Left ventricle myocardium inferior (tissue), 1 donor: ENCODE measurements around the gene CALR3. TPM values are rescaled to one million over a fixed set of nuclear protein-coding genes. Genes with fewer than 3 reads are reported as not detected.
A peak's percentile ranks its signal among the peaks of the same experiment; 100 is the strongest.

Experiments used
- DNase-seq: peaks from one replicate; pipeline ENCODE4 v3.0.0-alpha.2; 2020
- H3K27ac ChIP-seq: fragments of 200-600 bp; replicated peaks from 2 replicates; pipeline ENCODE4 v1.8.0; 2021
- H3K27me3 ChIP-seq: fragments of 200-600 bp; 2 replicates; pipeline ENCODE4 v1.8.0; 2021; ENCODE audit warnings: low read depth
- H3K36me3 ChIP-seq: fragments of 200-600 bp; 2 replicates; pipeline ENCODE4 v1.8.0; 2021
- H3K4me1 ChIP-seq: fragments of 200-600 bp; 2 replicates; pipeline ENCODE4 v1.8.0; 2021
- H3K4me3 ChIP-seq: fragments of 200-600 bp; 2 replicates; pipeline ENCODE4 v1.8.0; 2021; ENCODE audit warnings: mild to moderate bottlenecking, moderate library complexity
- H3K9me3 ChIP-seq: fragments of 200-600 bp; replicated peaks from 2 replicates; pipeline ENCODE4 v1.8.0; 2021
- intact Hi-C: fragments of 100-400 bp; cut with micrococcal nuclease; formaldehyde crosslinking; loops from one replicate; pipeline ENCODE4 v1.11.0; 2022
- total RNA-seq: library from RNA; stranded (reverse); fragmentation: NEBNext Ultra II Directional; extraction: Animal tissue kit (Norgen Biotek cat#: 25700); gene quantifications from one replicate; pipeline ENCODE4 v1.2.1, GENCODE V29; 2021
- TF ChIP-seq, protein P1 (sequence below): fragments of 200-600 bp; IDR thresholded peaks from 2 replicates; pipeline ENCODE4 v1.8.0; 2021; ENCODE audit warnings: antibody characterized with exemption, mild to moderate bottlenecking, borderline replicate concordance
- donor health status: DM: no; HTN: yes; CAD: no; lungs with severe emphysema.

The CALR3 gene
- total RNA-seq, 1 donor from 2014 or later, result not detected

DNA sequence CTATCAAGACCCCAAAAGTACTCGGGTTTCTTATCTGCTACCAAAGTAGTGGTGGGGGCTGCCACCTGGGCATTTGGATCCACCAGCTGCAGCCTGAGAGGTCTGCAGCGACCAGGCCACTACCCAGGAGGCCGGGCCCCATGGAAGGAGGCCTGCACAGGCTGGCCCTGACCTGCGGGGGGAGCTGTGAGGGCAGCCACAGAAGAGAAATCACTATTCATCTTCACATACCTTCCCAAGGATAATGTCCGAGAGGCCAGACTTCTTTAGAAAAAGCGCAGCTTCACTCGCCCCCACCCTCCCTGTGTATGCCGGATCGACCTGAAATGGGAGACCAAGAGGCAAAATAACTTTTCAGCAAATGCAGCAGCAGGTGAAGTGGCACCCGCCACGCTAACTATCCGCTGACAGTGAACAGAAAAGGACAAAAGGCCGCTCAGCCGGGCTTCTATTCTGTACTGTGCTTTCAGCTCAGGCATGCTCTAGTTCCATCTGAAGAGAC is 54.3 kb downstream of the CALR3 start:
- Histone ChIP-seq H3K4me3 (no peak overlapping the region), H3K27me3 (no peaks in the 10 kb centered on the region), H3K36me3 (peaks cover 46% of the 10 kb centered on the region), H3K4me1 (peaks cover 75% of the 10 kb centered on the region), H3K9me3 (no peaks in the 10 kb centered on the region), H3K27ac (peak overlapping the region; percentile 88)
- TF ChIP-seq, protein P1, sequence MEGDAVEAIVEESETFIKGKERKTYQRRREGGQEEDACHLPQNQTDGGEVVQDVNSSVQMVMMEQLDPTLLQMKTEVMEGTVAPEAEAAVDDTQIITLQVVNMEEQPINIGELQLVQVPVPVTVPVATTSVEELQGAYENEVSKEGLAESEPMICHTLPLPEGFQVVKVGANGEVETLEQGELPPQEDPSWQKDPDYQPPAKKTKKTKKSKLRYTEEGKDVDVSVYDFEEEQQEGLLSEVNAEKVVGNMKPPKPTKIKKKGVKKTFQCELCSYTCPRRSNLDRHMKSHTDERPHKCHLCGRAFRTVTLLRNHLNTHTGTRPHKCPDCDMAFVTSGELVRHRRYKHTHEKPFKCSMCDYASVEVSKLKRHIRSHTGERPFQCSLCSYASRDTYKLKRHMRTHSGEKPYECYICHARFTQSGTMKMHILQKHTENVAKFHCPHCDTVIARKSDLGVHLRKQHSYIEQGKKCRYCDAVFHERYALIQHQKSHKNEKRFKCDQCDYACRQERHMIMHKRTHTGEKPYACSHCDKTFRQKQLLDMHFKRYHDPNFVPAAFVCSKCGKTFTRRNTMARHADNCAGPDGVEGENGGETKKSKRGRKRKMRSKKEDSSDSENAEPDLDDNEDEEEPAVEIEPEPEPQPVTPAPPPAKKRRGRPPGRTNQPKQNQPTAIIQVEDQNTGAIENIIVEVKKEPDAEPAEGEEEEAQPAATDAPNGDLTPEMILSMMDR, result peak; percentile 49
- DNase-seq, result no peak
- intact Hi-C loops, result no loop called here

DNA sequence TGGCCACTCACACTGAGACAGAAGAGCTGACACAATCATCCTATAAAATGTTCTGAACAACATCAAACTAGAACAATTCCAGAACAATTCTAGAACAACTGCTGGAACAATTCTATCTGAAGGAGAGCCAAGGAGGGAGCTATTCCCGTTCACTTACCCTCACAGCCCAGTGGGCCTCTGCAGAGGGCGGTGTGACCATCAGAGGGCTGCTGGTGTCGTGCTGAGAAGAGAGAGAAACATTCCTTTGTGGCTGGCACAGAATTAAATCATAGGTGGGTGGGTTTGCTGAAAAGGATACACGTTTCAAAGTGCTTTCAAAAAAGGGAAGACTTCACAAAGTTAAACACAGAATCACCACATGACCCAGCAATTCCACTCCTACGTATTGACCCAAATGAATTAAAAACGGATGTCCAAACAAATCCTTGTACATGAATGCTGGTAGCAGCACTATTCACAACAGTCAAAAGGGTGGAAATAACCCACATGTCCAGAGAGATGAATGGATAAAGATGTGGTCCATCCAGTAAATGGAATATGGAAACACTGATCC is 59.1 kb downstream of the CALR3 start:
- intact Hi-C loops, result no loop called here
- H3K36me3 ChIP-seq, result peaks cover 79% of the 10 kb centered on the region

DNA sequence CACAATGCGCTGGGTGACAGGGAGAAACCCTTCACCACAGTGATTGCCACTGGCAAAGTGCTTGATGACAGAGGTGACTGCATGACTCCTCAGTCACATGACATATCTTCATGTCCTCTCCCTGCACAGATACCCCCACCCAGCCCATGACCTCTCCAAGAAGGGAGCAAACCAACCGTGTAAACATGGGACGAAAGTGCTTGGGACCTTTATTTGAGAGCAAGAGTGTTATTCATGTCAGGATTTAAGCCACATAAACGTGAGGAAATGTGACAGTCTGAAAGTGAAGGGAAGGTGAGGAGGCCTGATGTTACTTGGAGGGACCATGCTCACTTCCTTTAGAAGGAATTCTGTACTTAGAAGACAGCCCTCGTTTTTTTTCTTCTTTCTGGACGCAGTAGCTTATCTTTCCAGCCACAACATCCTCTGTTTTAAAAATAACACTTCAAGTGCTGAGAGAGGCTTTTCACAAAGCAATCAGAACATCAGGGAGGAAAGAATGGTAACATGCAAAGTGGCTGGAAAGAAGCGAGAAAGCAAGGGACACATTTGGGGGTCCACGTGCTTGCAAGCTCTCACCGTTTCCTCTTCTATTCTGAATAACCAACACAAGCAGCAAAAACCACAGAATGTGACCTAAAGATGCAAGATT is 59.8 kb downstream of the CALR3 start:
- peak overlapping the region; percentile 83 for H3K27ac ChIP-seq
- H3K36me3 ChIP-seq, result peaks cover 82% of the 10 kb centered on the region
- no peak overlapping the region for H3K4me3 ChIP-seq
- intact Hi-C loops, result no loop called here
- no peaks in the 10 kb centered on the region for H3K27me3 ChIP-seq
- TF ChIP-seq, protein P1, result no peak
- H3K4me1 ChIP-seq, result peaks cover 52% of the 10 kb centered on the region
- DNase-seq, result no peak
- H3K9me3 ChIP-seq, result no peaks in the 10 kb centered on the region

More for the DNA sequence above, 59.1 kb downstream of the CALR3 start:
- TF ChIP-seq, protein P1, result no peak
- DNase-seq, result no peak
- H3K27me3 ChIP-seq, result no peaks in the 10 kb centered on the region
- peaks cover 59% of the 10 kb centered on the region for H3K4me1 ChIP-seq
- H3K4me3 ChIP-seq, result no peak overlapping the region
- no peaks in the 10 kb centered on the region for H3K9me3 ChIP-seq
- peak overlapping the region; percentile 83 for H3K27ac ChIP-seq

DNA sequence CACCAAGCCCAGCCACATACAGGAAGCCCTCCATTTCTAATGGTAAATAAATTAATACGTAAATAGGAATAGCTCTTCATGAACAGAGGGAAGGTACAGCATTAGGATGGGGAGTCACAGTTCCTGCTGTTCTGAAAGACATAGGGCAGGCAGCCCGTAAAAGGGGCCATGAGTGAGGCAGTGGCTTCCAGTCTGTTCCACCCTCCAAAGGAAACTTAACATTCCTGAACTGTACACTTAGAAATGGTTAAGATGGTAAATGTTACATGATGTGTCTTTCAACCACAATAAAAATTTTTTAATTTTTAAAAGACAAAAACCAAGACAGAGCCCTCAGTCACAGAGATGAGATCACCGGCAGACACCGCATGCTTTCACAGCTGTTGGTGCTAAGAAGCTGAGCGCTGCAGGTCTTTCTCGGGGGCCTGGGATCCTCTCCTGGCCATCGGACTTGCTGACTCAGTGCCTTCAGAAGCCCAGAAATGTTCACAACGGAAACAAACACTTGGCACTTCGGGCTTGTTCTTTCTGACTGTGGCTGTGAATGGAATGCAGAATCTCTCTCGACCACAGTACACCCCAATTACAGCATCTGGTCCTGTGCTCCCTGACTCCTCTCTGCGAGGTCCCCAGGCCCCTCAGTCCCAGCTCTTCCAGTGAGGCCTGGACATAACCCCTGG is 60.6 kb downstream of the CALR3 start:
- H3K36me3 ChIP-seq, result peaks cover 83% of the 10 kb centered on the region
- TF ChIP-seq, protein P1, result no peak
- peak; percentile 40 for DNase-seq
- intact Hi-C loops, result no loop called here
- no peak overlapping the region for H3K4me3 ChIP-seq
- peak overlapping the region; percentile 83 for H3K27ac ChIP-seq
- no peaks in the 10 kb centered on the region for H3K9me3 ChIP-seq
- no peaks in the 10 kb centered on the region for H3K27me3 ChIP-seq
- peaks cover 45% of the 10 kb centered on the region for H3K4me1 ChIP-seq

DNA sequence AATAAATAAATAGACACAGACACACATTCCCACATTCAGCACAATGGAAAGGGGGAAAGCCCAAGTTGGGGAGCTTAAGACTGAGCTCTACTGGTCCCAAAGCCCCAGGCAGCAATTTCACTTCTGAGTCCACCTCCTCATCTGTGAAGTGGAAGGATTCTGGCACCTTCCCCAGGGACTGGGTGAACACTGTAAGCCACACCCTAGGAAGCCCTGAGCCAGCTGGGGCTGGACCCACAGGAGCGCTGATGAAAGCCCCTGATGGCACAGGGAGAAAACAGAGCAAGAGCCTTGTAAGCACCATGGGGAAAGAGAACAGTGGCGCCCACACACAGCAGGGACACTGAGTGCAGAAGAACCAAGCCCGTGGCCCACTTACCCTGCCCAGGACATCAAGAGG is 62.0 kb downstream of the CALR3 start:
- TF ChIP-seq, protein P1, result no peak
- no peaks in the 10 kb centered on the region for H3K9me3 ChIP-seq
- H3K27ac ChIP-seq, result peak overlapping the region; percentile 83
- no peak for DNase-seq
- H3K4me1 ChIP-seq, result peaks cover 46% of the 10 kb centered on the region
- H3K4me3 ChIP-seq, result no peak overlapping the region
- H3K36me3 ChIP-seq, result peaks cover 78% of the 10 kb centered on the region
- H3K27me3 ChIP-seq, result no peaks in the 10 kb centered on the region
- intact Hi-C loops, result no loop called here
